HG03439 (cell line): ENCODE measurements around the gene TMEM158.

Experiments used
- ATAC-seq: cut with Tn5 transposase; IDR thresholded peaks from one replicate; pipeline ENCODE4 v1.9.1; 2021; ENCODE audit warnings: mild to moderate bottlenecking, moderate library complexity; ENCODE audit not compliant: unreplicated experiment

Gene TMEM158

GRCh38 chr3:45205126-45205525, 21.0 kb downstream of the TMEM158 start:
- no peak for ATAC-seq

GRCh38 chr3:45204136-45204535, 22.0 kb downstream of the TMEM158 start:
- ATAC-seq = no peak

GRCh38 chr3:45199837-45200648, 26.0 kb downstream of the TMEM158 start:
- no peak for ATAC-seq

- no peak for ATAC-seq
Measured at GRCh38 chr3:45198264-45199260, 27.5 kb downstream of the TMEM158 start.

GRCh38 chr3:45194791-45195190, 31.3 kb downstream of the TMEM158 start:
- ATAC-seq = no peak

GRCh38 chr3:45191924-45192417, 34.1 kb downstream of the TMEM158 start:
- ATAC-seq = no peak

GRCh38 chr3:45191424-45191823, 34.7 kb downstream of the TMEM158 start:
- no peak for ATAC-seq

GRCh38 chr3:45188719-45189659, 37.1 kb downstream of the TMEM158 start:
- no peak for ATAC-seq

- ATAC-seq = no peak
Measured at GRCh38 chr3:45187694-45188141, 38.4 kb downstream of the TMEM158 start.

GRCh38 chr3:45186871-45187270, 39.2 kb downstream of the TMEM158 start:
- no peak for ATAC-seq

GRCh38 chr3:45185461-45185860, 40.6 kb downstream of the TMEM158 start:
- no peak for ATAC-seq

- ATAC-seq = no peak
Measured at GRCh38 chr3:45185052-45185451, 41.0 kb downstream of the TMEM158 start.

- no peak for ATAC-seq
Measured at GRCh38 chr3:45183872-45184262, 42.2 kb downstream of the TMEM158 start.

- ATAC-seq = no peak
Measured at GRCh38 chr3:45182915-45183871, 42.9 kb downstream of the TMEM158 start.

GRCh38 chr3:45181496-45181895, 44.6 kb downstream of the TMEM158 start:
- ATAC-seq = no peak

- ATAC-seq = no peak
Measured at GRCh38 chr3:45180899-45181298, 45.2 kb downstream of the TMEM158 start.

- ATAC-seq = no peak
Measured at GRCh38 chr3:45180051-45180450, 46.0 kb downstream of the TMEM158 start.

- ATAC-seq = no peak
Measured at GRCh38 chr3:45179163-45179562, 46.9 kb downstream of the TMEM158 start.
